GM06990 (cell line): ENCODE data around the gene IER5L.

Source experiments
- DNase-seq: peaks from one replicate; pipeline ENCODE4 v3.0.0-alpha.2; 2011; ENCODE audit not compliant: insufficient read length; ENCODE audit errors: extremely low read depth
- H3K27me3 ChIP-seq: replicated peaks from 2 replicates; pipeline ENCODE4 v1.6.0; 2011; ENCODE audit warnings: low read length; ENCODE audit not compliant: control insufficient read depth, insufficient read depth
- H3K36me3 ChIP-seq: 2 replicates; pipeline ENCODE4 v1.5.1; 2011; ENCODE audit warnings: low read length; ENCODE audit not compliant: control insufficient read depth, insufficient read depth
- H3K4me3 ChIP-seq: replicated peaks from 2 replicates; pipeline ENCODE4 v1.5.1; 2011; ENCODE audit warnings: low read depth, mild to moderate bottlenecking, control low read depth, low read length
- TF ChIP-seq, protein P1 (sequence below): IDR thresholded peaks from 2 replicates; pipeline ENCODE4 v1.5.1; 2011; ENCODE audit warnings: low read length, control low read depth, mild to moderate bottlenecking, inconsistent platforms; ENCODE audit not compliant: insufficient read depth, poor library complexity, severe bottlenecking

IER5L gene

DNA sequence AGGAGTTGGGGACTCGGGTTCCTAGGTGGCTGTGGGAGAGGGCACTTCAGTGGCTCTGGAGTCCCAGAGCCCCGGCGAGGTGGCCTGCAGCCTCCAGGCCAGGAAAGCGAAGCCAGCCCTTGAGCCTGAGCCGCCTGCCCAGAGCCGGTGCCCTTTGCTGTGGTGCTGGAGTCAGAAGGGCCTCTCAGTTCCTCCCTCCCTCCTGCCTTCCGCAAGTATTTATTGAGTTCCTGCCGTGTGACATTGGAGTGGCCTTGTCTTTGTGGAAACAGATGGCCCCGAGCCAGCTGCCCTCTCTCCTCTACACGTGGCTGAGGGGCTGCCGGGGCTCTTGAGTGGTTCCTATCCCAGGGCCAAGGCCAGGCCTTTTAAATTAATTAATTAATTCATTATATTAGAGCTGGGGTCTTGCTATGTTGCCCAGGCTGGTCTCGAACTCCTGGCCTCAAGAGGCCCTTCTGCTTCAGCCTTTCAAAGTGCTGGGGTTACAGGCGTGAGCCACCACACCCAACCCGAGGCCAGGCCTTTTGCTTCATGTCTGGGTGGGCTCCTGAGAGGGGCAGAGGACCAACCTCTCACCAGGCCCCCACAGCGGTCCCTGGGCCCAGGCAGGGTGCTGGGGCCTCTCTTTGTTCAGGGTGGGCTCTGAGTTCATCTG is 45.6 kb upstream of the IER5L start:
- Histone ChIP-seq H3K36me3 (no peaks in the 10 kb centered on the region), H3K27me3 (no peaks in the 10 kb centered on the region; the same call in 1 of the 2 replicates), H3K4me3 (no peak overlapping the region)
- no peak for DNase-seq
- TF ChIP-seq, protein P1, sequence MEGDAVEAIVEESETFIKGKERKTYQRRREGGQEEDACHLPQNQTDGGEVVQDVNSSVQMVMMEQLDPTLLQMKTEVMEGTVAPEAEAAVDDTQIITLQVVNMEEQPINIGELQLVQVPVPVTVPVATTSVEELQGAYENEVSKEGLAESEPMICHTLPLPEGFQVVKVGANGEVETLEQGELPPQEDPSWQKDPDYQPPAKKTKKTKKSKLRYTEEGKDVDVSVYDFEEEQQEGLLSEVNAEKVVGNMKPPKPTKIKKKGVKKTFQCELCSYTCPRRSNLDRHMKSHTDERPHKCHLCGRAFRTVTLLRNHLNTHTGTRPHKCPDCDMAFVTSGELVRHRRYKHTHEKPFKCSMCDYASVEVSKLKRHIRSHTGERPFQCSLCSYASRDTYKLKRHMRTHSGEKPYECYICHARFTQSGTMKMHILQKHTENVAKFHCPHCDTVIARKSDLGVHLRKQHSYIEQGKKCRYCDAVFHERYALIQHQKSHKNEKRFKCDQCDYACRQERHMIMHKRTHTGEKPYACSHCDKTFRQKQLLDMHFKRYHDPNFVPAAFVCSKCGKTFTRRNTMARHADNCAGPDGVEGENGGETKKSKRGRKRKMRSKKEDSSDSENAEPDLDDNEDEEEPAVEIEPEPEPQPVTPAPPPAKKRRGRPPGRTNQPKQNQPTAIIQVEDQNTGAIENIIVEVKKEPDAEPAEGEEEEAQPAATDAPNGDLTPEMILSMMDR = no peak

DNA sequence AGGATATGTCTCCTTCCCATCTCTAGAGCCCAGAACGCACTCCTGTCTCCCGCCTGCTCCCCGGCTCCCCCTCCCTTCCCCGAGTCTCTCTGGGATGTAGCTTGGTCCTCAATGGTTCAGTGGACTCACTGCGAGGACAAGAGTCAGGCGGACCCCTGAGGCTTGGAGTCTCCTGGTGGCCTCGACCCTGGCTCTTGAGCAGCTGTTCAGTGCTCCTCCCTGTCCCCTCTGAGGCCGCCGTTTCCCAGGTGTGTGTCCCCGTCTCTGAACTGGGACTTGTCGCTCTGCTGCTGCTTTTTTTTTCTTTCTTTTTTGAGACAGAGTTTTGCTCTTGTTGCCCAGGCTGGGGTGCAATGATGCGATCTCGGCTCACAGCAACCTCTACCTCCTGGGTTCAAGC is 44.8 kb upstream of the IER5L start:
- no peak overlapping the region for H3K4me3 ChIP-seq
- no peaks in the 10 kb centered on the region for H3K36me3 ChIP-seq
- no peaks in the 10 kb centered on the region; the same call in 1 of the 2 replicates for H3K27me3 ChIP-seq
- TF ChIP-seq, protein P1 = no peak
- no peak for DNase-seq

- TF ChIP-seq, protein P1 = no peak
- H3K4me3 ChIP-seq = no peak overlapping the region
- DNase-seq = no peak
Observed at GRCh38 chr9:129221979-129222635, 44.0 kb upstream of the IER5L start.

GRCh38 chr9:129221233-129221632 is 43.2 kb upstream of the IER5L start:
- no peak overlapping the region; the same call in 1 of the 2 replicates for H3K4me3 ChIP-seq
- peak; percentile 30 for DNase-seq
- TF ChIP-seq, protein P1 = no peak
- H3K27me3 ChIP-seq = no peaks in the 10 kb centered on the region
- H3K36me3 ChIP-seq = no peaks in the 10 kb centered on the region

More at GRCh38 chr9:129221979-129222635, 44.0 kb upstream of the IER5L start:
- no peaks in the 10 kb centered on the region for H3K27me3 ChIP-seq
- H3K36me3 ChIP-seq = no peaks in the 10 kb centered on the region

DNA sequence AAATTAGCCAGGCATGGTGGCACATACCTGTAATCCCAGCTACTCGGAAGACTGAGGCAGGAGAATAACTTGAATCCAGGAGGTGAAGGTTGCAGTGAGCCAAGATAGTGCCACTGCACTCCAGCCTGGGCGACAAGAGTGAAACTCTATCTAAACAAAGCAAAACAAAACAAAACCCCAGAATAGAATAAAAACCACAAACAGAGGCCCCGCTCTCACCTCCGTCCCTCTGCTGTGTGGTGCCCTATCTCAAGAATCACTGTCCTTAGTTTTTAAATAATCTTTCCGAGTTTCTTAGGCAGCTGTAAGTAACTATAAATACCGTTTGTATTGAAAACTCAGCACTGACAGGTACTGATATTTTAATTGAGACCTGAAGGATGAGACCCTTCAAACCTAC is 42.7 kb upstream of the IER5L start:
- TF ChIP-seq, protein P1 = no peak
- Histone ChIP-seq H3K27me3 (no peaks in the 10 kb centered on the region), H3K4me3 (no peak overlapping the region; the same call in 1 of the 2 replicates), H3K36me3 (no peaks in the 10 kb centered on the region)
- DNase-seq = no peak

- no peak for DNase-seq
- no peak overlapping the region for H3K4me3 ChIP-seq
- TF ChIP-seq, protein P1 = no peak
- no peaks in the 10 kb centered on the region for H3K27me3 ChIP-seq
- no peaks in the 10 kb centered on the region for H3K36me3 ChIP-seq
Observed at GRCh38 chr9:129218918-129219317, 40.9 kb upstream of the IER5L start.
